Mononuclear cell (primary cell): Measurements from ENCODE around the gene ATG9B. TPM values are rescaled to one million over a fixed set of nuclear protein-coding genes. Genes with fewer than 3 reads are reported as not detected.

Experiments used
- H3K27me3 ChIP-seq: 2 replicates; pipeline ENCODE4 v1.6.0; 2011; ENCODE audit warnings: low read length, control low read depth; ENCODE audit not compliant: insufficient read depth
- H3K4me1 ChIP-seq: 2 replicates; pipeline ENCODE4 v1.5.1; 2011; ENCODE audit warnings: mild to moderate bottlenecking, low read length, control low read depth; ENCODE audit not compliant: insufficient read depth
- H3K4me3 ChIP-seq: 2 replicates; pipeline ENCODE4 v1.5.1; 2011; ENCODE audit warnings: mild to moderate bottlenecking, low read length, moderate library complexity
- H3K9me3 ChIP-seq: 2 replicates; pipeline ENCODE4 v1.5.1; 2011; ENCODE audit warnings: low read depth, mild to moderate bottlenecking, control low read depth, low read length
- total RNA-seq: library from RNA; depleted of rRNA; stranded (reverse); fragments of >200 nt; gene quantifications from one replicate; pipeline ENCODE4 v1.2.3, GENCODE V29; 2012

Gene ATG9B
- total RNA-seq, 1 donor: 3.6 TPM

DNA sequence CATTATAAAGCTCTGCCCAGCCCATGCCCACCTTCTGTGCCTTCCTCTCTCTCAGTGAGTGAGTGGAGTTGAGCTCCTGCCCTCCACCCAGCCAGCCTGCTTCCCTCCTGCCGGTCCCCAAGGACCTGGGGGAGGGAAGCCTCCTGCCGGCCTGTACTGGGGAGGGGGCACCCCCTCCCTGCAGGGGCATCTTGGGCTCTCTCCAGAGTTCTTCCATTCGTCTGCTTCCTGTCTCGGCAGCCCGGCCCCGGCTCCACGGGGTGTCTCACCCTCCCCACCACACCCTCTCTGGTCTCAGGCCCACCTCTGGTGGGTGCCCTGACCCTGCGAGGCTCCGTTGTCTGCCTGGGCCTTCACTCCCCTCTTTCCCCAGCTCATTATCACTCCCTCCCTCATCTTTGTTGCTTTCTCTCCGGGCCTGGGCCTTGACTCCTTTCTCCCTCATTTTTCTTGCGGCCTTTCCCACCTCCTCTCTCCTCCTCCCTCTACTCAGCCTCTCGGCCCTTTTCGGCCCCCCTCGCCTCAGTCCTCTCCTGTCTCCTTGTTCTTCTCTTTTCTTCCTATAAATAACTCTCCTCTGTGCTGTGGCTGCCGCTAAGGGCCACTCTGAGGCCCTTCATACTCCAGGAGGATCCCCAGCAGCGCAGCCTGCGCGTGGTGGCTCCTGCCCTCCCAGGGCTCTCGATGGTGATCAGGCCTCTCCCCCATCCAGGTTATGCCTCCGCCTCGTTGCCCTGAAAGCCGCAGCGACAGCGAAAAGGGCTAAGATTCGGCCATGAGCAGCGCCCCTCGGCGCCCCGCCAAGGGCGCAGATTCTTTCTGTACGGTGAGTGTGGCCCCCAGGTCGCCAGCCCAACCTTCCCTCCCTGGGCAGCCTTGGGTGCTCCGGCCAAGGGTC is 37.2 kb upstream of the ATG9B start:
- Histone ChIP-seq H3K27me3 (no peaks in the 10 kb centered on the region), H3K9me3 (no peaks in the 10 kb centered on the region), H3K4me3 (no peak overlapping the region), H3K4me1 (peaks cover 36% of the 10 kb centered on the region)

DNA sequence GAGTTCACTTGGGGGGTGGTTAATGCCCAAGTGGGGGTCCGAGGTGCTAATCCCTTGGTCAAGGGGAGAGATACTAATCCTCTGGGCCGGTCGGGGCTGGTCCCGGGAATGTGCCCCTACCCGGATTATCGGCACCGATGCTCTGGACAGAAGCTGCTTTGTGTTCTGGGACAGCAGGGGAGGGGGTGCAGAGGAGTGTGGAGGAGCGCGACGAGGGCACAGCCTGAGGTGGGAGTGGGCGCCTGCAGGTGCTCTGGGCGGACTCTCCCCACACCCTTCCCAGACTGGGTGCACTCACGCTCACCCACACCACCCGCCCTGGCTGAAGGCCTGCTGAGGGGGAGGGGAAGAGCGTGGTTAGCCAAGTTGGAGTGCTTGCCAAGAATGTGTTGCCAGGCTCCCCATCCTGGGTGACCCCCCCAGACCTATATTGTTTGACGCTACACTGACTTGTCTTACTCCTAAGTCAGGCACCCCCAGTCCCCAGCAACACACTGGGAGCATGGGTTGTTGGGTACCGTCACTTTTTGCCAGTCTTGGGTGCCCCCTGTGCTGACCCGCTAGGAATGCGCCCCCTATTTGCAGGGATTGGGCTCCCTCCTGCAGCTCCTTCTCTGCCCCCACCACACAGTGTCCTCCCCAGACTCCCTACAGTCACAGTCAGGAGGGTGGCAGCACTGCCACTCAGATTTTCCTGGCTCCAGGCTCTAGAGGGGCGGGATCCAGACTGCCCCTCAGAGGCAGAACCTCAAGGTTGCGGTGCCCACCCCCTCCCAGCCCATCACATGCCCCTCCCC is 36.3 kb upstream of the ATG9B start:
- Histone ChIP-seq H3K4me1 (peaks cover 36% of the 10 kb centered on the region), H3K4me3 (peak overlapping the region; percentile 84)

DNA sequence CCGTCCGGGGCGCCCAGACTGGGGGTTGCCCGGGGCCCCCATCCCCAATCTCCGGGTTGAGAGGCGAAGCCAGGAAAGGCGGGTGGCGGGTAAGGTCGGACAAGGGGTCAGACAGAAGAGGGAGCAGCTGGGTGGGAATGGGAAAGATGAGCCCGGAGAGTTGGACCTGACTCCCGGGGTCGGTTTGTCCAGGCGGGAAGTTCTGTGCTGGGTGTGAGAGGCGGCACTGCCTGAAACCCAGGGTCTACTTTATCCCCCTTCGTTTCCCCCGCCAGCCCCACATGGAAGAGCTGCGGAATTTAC is 35.8 kb upstream of the ATG9B start:
- Histone ChIP-seq H3K4me1 (peaks cover 36% of the 10 kb centered on the region), H3K27me3 (no peaks in the 10 kb centered on the region), H3K9me3 (no peaks in the 10 kb centered on the region), H3K4me3 (peak overlapping the region; percentile 84)

More for the DNA sequence above, 36.3 kb upstream of the ATG9B start:
- Histone ChIP-seq H3K27me3 (no peaks in the 10 kb centered on the region), H3K9me3 (no peaks in the 10 kb centered on the region)

DNA sequence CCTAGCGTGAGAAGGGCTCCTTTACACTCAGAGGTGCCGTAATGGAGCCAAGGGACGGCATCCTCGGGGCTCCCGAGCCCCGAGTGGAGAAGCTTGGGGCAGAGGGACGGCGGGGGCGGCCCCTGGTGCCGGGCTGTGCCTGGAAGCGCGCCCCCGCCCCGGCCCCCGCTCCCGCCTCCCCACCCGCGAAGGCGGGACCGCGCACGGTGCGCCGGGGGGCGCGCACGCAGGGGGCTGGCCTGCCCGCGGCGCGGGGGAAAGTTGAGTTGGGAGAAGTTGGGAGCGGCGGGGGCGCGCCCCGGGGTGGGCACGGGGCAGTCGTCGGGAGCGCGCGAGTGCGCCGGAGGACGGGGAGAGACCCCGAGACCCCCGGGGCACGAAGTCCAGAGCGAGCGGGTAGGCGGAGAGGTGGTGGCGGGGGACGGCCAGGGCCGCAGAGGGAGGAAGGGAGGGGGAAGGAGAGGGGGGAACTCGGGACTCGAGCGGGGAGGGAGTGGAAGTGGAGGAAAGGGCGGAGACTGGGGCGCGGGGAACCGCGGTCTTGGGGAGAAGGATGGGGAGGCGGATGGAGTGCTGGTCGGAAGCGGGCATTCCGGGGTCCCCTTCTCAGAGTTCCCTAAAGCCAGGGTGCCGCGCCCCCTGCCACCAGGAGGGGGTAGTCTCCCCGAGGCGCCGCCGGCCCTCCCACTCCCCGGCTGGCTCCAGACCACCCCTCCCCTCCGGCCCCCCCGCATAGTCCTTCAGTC is 35.2 kb upstream of the ATG9B start, which contains the start of gene SLC4A2:
Gene SLC4A2 (plus strand): TSS at position 223 of the 746 bp plus-strand sequence. CDS start 2,399 bp downstream, outside the sequence.
- Histone ChIP-seq H3K4me1 (peaks cover 36% of the 10 kb centered on the region), H3K4me3 (peak within 1 kb of the TSS; percentile 84), H3K9me3 (no peaks in the 10 kb centered on the region), H3K27me3 (no peaks in the 10 kb centered on the region)

DNA sequence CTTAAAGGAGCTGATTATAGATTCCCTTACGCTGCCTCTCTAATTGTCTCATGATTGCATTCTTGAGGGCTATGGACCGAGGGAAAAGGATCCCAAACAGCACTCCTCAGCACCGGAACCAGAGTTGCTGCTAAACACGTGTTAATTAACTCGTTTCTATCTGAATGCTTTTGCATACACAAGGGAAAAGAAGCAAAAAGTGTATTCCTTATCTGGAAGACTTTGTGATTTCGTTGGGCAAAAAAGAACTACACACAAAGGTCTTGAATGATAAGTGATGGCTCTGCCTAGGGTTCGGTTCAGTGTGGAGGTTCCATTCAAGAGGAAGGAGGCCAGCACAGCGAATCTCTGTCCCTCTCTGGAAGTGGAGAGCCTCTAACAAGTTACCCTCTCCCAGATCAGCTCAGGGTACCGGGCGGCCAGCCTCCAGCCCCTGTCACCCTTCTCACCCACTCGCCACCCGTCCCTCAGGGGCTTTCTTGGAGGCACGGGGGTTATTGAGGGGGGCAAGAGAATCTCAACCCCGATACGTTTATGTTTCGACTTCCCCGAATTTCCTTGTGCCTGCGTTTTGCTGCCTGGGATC is 34.6 kb upstream of the ATG9B start:
- no peaks in the 10 kb centered on the region for H3K27me3 ChIP-seq
- peaks cover 36% of the 10 kb centered on the region for H3K4me1 ChIP-seq
- H3K4me3 ChIP-seq: peak overlapping the region; percentile 84

DNA sequence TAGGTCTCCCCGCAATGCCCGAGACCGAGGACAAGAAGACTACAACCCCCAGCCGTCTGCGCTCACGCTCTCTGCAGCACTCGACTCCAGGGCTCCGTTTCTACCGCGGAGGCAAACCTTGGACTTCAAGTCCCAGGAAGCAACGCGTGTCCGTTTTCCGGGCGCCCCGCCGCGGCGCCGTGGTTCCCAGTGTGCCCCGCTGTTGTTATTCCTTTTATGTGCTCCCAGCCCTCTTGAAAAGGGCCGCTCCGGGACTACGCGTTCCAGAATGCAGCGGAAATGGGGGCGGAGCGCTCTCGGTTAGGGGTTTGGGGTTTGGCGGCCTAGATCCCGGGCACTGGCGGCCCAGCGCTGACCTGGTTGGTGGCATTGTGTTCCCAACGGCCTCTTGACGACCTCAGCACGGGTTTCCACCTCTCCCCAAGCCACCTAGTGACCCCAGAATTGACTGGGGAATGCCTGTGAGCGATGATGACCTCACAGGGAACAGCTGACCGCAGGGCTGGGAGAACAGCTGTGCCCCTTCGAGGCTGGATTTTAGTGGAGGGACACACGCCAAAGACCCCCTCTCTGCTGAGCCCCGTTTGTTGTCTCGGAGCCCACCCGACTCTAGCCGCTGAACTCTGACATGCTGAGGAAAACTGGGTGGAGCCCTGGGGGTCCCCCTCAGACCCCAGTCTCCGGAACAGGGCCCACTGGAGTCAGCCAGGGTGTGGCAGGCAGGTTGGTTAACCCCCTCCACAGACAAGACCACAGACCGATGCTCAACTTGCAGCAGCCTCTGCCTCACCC is 33.9 kb upstream of the ATG9B start:
- Histone ChIP-seq H3K4me3 (peak overlapping the region; percentile 84), H3K27me3 (no peaks in the 10 kb centered on the region), H3K4me1 (peaks cover 40% of the 10 kb centered on the region)

More for the DNA sequence above, 34.6 kb upstream of the ATG9B start:
- H3K9me3 ChIP-seq: no peaks in the 10 kb centered on the region

DNA sequence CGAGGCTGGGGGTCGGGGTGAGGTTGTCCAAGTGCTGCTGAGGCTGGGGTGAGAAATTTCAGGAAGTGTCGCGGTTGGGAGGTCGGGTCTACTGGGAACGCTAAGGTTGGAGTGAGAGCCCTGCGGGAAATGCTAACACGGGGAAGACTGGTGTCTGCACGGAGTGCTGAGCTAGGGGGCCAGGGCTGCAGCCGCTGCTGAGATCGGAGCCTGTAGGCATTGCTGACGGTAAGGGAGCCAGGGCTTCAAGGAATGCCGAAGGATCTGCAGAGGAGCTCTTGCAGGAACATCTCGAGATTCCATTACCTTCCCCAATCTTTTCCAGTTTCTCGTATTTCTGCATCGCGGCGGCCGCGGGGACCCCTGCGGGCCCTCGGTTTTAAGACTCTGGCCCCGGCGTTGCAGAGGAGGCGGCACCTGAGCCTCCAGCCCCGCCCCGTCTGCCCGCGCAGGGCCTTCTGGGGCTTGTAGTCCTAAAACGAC is 33.3 kb upstream of the ATG9B start, which contains the start of gene CDK5:
Gene CDK5 (minus strand): TSS at position 392 of the 483 bp plus-strand sequence. CDS start 49 bp downstream, at position 343.
- H3K4me1 ChIP-seq: peaks cover 45% of the 10 kb centered on the region
- peak within 1 kb of the TSS; percentile 84 for H3K4me3 ChIP-seq
- H3K27me3 ChIP-seq: no peaks in the 10 kb centered on the region
- H3K9me3 ChIP-seq: no peaks in the 10 kb centered on the region

More for the DNA sequence above, 33.9 kb upstream of the ATG9B start:
- no peaks in the 10 kb centered on the region for H3K9me3 ChIP-seq

DNA sequence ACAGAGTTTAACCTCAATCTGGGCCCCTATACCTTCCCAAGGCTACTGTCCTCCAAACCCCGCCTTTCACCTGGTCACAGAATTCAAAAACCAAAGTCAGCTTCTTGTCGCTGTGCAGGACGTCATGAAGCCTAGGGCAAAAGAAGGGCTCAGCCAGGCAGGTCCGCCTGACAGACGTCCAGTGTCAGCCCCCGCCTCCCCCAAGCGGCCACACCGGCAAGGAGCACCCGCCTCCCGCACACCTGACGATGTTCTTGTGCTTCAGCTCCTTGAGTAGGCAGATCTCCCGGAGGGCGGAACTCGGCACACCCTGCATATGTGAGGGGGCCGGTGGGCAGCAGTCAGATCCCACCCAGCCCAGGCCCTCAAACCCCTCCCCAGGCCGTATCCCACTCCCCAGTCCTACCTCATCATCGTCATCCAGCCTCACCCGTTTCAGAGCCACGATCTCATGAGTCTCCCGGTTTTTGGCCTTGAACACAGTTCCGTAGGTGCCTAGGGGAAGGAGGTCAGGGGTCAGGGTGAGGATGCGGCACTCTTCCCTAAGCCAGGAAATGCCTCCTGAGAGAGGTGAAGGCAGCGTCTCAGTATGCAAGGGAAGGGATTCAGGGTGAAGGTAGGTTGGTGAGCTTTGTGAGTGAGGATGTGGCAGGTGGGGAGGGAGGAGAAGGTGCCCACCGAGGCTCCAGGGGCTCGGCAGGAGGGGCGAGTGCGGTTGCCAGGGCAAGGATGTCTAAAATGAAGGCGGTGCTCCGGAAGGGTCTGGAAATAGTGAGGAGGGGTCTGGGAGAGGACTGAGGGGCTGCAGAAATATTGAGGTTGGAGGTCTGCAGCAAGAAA is 32.6 kb upstream of the ATG9B start:
- H3K4me1 ChIP-seq: peaks cover 45% of the 10 kb centered on the region
- H3K27me3 ChIP-seq: no peaks in the 10 kb centered on the region
- H3K4me3 ChIP-seq: peak overlapping the region; percentile 84
- H3K9me3 ChIP-seq: no peaks in the 10 kb centered on the region

DNA sequence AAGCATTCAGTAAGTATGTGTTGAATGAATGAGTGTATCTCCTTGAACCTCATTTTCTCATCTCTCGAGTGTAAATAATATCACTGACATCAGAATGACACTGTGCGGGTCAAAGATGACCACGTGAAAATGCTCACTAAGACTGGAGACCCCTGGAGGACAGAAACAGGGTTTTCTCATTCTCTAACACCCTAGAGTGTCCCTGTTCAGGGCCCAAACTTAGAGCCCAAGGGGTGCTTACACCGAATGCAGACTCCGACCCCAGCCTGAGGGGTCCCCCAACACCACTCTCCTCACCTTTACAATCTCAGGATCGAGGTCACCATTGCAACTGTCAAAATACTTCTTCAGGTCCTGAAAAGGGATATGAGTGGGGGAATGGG is 32.0 kb upstream of the ATG9B start:
- Histone ChIP-seq H3K9me3 (no peaks in the 10 kb centered on the region), H3K27me3 (no peaks in the 10 kb centered on the region), H3K4me1 (peaks cover 43% of the 10 kb centered on the region), H3K4me3 (no peak overlapping the region)

DNA sequence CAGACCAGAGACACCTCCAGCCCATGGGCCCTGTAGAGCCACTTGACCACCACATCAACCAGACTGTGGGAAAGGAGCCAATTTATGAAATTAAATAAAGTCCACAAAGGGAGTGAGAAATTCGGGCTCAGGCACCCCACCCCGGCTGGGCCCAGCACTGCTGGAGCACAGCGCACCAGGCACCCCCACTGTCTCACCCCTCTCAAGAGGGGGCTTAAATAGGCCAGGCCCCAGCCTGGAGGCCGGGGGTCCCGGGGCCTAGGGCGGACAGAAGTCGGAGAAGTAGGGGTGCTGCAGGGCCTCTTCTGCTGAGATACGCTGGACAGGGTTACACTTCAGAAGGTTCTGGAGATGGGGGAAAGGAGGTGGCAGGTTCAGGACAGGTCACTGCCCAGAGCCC is 29.5 kb upstream of the ATG9B start:
- no peak overlapping the region for H3K4me3 ChIP-seq
- no peaks in the 10 kb centered on the region for H3K9me3 ChIP-seq
- H3K4me1 ChIP-seq: peaks cover 29% of the 10 kb centered on the region
- H3K27me3 ChIP-seq: no peaks in the 10 kb centered on the region

DNA sequence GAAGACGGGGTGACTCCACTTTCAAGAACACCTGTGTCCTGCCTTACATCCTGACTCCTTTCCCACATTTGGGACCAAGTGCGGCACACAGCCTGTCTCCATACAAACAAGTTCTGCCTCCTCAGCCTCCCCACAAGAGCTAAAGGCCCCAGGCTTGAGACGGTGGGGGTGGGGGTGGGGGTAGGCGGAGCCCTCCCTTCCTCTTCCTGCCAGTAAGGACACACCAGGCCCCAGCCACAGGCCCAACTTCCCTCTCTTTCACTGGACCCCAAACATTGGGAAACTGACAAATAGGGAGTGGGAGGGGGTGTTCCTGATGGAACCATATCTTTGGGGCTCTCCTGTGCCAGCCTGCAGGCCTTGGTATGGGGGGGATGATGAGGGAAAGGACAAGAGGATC is 28.8 kb upstream of the ATG9B start:
- Histone ChIP-seq H3K4me1 (peaks cover 23% of the 10 kb centered on the region), H3K4me3 (no peak overlapping the region), H3K9me3 (no peaks in the 10 kb centered on the region), H3K27me3 (no peaks in the 10 kb centered on the region)

DNA sequence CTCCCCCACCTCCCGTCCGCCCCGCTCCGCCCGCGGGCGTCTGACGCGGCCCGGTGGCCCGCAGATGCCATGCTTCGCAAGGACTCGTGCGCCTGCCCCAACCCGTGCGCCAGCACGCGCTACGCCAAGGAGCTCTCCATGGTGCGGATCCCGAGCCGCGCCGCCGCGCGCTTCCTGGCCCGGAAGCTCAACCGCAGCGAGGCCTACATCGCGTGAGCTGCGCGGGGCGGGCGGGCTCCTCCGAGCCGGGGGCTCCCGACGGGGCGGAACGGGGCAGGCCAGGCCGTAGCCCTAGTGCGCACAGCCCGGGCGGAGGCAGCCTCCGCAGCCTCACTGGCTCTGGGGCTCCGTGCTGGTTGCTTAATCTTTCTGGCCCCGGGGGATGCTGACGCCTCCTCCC is 26.8 kb upstream of the ATG9B start:
- H3K27me3 ChIP-seq: no peaks in the 10 kb centered on the region
- no peaks in the 10 kb centered on the region for H3K9me3 ChIP-seq
- peaks cover 13% of the 10 kb centered on the region for H3K4me1 ChIP-seq
- no peak overlapping the region for H3K4me3 ChIP-seq

DNA sequence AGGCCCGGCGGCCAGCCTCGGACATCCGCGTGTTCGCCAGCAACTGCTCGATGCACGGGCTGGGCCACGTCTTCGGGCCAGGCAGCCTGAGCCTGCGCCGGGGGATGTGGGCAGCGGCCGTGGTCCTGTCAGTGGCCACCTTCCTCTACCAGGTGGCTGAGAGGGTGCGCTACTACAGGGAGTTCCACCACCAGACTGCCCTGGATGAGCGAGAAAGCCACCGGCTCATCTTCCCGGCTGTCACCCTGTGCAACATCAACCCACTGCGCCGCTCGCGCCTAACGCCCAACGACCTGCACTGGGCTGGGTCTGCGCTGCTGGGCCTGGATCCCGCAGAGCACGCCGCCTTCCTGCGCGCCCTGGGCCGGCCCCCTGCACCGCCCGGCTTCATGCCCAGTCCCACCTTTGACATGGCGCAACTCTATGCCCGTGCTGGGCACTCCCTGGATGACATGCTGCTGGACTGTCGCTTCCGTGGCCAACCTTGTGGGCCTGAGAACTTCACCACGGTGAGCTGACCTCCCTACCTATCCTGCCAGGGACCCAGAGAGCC is 24.7 kb upstream of the ATG9B start:
- Histone ChIP-seq H3K4me1 (peaks cover 13% of the 10 kb centered on the region), H3K27me3 (no peaks in the 10 kb centered on the region), H3K4me3 (no peak overlapping the region), H3K9me3 (no peaks in the 10 kb centered on the region)
